ENCODE data around the gene NUDCD2.
"Not testable (repeated sequence)": the region's sequence is repeated elsewhere in the genome, so short reads cannot be mapped to it uniquely, and the experiment has no call there.

The NUDCD2 gene

DNA sequence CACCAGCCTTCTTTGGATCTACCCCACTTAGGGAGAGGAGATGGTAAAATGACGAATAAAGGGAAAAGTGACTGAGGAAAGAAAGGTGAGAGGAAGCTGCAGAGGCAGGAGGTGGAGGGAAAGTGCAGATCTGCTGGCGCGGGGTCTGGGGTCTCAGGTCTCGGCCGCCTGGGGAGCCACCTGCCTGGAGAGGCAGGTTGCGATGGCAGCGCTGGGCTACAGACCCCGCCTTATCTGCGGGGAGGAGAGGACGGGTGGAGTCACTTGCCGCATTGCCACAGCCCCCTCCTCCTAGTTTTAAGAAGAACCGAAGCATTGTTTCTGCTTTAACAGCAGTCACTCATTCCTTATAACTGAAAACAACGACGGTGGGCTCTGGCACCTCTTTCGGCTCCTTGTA lies 44.2 kb downstream of the NUDCD2 start:
- not testable (repeated sequence) for DNase-seq

DNA sequence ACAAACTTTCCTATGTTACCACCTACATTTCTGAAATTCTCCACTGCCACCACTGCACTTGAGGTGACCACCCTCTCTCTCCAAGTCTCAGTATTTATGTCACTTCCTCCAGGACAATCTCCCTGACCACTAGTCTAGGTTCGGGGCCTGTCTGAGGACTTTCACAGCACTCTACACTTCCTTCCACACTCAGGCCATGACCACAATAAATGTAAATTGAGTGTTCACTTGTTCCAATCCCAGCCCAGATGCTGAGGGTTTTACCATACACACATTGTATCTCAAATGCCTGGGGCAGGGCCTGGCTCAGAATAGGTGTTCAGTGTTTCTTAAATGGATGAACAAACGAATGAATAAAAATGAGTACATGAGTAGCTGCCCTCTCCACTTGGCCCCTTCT lies 49.4 kb downstream of the NUDCD2 start:
- DNase-seq: no peak

DNA sequence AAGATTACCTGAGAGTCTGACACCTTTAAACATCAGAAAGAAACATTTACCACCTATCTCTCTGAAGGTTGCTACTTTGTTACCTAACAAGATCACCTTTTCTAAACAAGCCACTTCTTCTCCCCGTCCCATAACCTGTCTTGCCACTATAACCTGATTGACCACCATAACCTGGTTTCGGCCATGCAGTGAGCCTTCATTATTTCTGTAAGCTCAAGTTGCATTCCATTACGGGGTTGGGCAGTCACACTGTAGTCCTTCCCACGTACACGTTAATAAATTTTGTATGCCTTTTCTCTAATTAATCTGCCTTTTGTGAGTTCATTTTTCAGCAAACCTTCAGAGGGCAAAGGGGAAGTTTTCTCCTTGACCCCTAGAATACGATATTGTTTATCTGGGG lies 50.5 kb downstream of the NUDCD2 start:
- no peak for DNase-seq

DNA sequence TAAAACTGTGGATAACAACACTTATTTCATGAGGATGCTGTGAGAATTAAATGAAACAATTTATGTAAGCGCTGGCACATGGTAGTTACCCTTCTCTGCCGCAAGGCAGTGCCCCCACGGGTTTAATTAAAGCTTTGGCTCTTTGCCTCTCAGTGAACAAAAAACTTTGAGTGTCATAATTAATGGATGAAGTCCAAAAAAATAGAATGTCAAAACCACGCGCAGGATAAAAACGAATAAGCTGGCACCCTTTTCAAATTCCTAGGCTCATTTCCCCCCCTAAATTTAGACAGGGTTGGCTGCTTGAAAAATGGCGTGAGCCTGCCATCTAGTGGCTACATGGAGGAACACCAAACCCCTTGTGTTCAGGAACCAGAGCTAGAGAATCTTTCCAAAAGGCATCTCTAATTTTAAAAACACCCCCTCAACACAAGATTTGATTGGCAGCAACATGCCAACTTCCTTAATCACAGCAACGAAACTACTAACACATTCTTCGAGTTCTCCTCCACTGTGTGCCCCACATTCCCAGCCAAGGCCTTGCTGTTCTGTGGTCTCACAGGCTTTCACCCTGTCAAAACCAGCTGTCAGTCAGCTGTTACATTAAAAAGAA lies 51.5 kb downstream of the NUDCD2 start:
- peak; percentile 55 for DNase-seq

DNA sequence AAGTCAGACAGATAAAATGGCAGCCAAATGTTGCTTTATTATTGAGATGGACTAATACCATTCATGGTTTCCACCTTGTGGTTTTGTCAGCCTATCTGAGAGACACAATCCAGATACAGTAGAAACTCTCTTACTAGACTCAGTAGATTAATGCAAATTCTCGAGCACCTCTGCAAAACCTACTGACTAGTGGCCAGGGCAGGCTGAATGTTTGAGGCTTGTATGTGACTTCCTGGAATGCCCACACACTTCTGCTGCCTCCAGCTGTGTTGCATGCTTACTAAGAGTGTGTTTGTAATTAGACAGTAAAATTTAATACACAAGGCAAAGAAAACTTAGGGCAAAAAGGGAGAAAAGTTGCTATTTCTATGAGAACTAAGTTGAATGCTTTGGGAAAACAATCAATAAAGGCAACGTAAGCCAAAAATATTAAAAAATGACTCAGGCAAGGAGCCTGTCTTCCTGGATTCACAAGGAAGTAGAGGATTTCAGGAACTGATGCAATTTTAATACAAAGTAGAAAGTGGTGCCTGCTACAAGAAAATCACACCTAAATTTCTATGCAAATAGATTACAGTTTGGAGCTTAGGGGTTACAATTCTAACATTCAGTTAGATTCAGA lies 52.8 kb downstream of the NUDCD2 start:
- no peak for DNase-seq

DNA sequence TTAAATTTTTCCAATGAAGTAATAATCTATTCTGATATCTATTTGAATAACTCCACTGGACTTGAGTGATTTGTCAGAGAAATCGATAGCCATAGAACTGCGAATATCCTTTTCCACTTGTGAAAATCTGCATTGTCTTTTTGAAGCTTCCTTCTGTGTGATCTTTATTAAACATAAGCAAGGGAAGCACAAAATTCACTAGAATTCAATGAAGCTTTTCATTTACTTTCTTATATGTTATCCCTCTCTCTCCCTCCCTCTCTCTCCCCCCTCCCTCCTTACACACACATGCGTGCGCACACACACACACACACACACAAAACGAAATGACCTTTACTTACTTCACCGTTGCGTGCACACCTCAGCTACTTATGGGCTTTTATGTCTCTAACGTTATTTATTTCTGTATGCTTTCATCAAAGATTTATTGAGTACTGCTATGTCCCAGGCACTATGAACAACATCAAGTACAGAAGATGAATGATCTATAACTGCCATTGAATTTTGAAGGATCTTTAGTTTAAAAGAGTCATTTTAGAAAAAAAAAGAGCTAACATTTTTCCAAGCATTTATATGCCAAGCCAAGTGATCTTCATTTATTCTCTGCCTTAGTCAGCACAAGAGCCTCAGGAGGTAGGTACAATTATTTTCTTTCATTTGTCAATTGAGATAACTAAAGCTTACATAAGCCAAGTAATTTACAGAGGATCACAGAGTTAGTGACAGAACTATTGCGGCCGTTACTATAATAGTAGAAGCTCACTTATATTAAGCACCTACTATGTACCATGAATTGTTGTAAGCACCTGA lies 55.3 kb downstream of the NUDCD2 start:
- no peak for DNase-seq

DNA sequence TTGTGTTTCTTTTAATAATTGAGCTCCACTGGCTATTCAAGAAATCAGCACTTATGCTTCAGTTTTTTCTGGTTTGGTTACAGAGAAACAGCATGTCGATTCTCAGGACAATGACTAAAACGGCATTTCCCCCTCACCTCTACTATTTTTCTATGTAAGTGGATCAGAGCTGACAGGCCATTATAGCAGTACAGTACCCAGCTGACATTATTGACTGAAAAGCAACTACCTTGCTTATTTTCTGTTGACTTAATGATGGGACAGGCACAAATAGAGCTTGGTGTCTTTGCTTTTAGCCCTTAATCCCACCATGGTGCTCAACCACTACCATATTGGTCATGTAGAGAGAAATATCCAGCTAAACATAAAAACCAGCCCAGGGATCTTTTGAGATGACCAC lies 57.9 kb downstream of the NUDCD2 start:
- no peak for DNase-seq

DNA sequence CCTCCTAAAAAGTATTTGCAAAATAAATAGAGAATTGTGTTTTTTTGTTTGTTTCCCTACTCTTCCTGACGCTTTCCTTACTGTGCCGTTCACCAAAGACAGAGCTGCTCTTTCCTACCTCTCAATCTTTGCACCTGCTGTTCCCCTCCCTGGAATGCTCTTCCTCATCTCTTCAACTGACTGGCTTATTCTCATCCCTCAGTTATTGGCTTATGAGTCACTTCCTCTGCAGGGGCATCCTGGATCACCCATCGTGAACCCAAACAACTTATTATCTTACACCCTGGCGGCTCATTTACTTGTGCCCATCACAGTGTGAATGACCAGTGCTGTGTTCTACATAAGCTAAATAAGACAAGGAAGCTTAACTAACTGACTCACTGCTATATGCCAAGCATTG lies 58.6 kb downstream of the NUDCD2 start:
- no peak for DNase-seq

DNA sequence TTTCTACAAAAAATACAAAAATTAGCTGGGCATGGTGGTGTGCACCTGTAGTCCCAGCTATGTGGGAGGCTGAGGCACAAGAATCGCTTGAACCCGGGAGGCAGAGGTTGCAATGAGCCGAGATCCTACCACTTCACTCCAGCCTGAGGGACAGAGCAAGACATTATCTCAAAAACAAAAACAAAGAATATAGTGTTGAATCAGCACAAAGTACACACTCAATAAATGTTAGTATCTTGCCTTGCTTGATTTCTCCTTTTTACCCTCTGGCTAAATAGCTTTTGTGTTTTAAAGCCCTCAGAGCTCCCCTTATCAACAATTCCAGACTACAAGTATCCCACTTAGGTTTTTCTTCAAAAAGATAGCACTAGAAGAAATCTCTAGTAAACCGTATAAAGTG lies 60.0 kb downstream of the NUDCD2 start:
- no peak for DNase-seq

DNA sequence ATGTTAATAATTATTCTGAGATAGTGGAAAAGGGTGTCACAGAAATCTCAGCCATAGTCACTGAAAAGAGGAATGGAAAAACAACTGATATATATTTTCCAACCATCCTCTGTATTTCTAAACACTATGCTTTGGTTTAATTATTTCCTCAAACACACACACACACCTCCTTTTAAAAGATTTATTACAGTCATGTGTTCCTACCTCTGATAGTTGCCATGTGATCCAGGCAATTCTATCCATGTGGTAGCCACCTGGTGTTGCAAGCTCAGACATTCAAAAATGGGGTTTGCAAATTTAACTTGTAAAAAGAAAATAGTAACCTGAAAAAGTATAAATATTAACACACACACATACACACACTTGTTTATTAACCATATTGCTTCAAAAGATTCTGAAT lies 62.5 kb downstream of the NUDCD2 start:
- no peak for DNase-seq

DNA sequence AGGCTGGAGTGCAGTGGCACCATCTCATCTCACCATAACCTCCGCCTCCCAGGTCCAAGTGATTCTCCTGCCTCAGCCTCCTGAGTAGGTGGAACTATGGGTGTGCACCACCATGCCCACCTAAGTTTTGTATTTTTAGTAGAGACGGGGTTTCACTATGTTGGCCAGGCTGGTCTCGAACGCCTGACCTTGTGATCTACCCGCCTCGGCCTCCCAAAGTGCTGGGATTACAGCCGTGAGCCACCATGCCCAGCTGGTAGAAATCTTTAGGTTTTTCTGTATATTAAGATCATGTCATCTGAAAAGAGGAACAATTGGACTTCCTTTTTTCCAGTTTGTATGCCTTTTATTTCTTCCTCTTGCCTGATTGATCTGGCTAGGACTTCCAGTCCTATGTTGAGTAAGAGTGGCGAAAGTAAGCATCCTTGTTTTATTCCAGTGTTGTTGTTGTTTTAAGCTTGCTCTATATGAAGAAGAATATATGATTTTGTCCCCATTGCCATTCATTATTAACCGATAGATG lies 63.0 kb downstream of the NUDCD2 start:
- not testable (repeated sequence) for DNase-seq

Measured in NCI-H1694 treated with DMSO at 0.1 percent for 48 hours (cell line).